Activated T-cell treated with anti-CD3 and anti-CD28 coated beads, Interleukin-2, amount 50 U/mL, for 4 hours (primary cell): ENCODE data around the gene RAB29. TPM values are rescaled to one million over a fixed set of nuclear protein-coding genes. Genes with fewer than 3 reads are reported as not detected.
"Not testable (repeated sequence)": the region's sequence is repeated elsewhere in the genome, so short reads cannot be mapped to it uniquely, and the experiment has no call there.

Source experiments
- ATAC-seq, 2 donors: fragments of 200-7000 bp; cut with Tn5 transposase; one replicate each; pipeline ENCODE4 v1.10.0; 2021
- DNase-seq: peaks from one replicate; pipeline ENCODE4 v3.0.0-alpha.2; 2020
- H3K27me3 Mint-ChIP-seq: one replicate; pipeline ENCODE4 v1.8.0; 2021; ENCODE audit warnings: low read depth, mixed read lengths
- H3K36me3 Mint-ChIP-seq: one replicate; pipeline ENCODE4 v1.8.0; 2022; ENCODE audit warnings: mixed read lengths; ENCODE audit not compliant: insufficient read depth
- H3K4me1 Mint-ChIP-seq: one replicate; pipeline ENCODE4 v1.8.0; 2021; ENCODE audit warnings: low read depth, mixed read lengths
- H3K4me3 Mint-ChIP-seq: one replicate; pipeline ENCODE4 v1.8.0; 2021; ENCODE audit warnings: mild to moderate bottlenecking, moderate library complexity, mixed read lengths
- H3K9me3 Mint-ChIP-seq: one replicate; pipeline ENCODE4 v1.8.0; 2021; ENCODE audit warnings: mixed read lengths
- total RNA-seq, 3 donors: library from RNA; stranded (reverse); gene quantifications; one replicate each; pipeline ENCODE4 v1.2.1, GENCODE V29; 2021

Gene RAB29, protein sequence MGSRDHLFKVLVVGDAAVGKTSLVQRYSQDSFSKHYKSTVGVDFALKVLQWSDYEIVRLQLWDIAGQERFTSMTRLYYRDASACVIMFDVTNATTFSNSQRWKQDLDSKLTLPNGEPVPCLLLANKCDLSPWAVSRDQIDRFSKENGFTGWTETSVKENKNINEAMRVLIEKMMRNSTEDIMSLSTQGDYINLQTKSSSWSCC
- 10 to 100 TPM; 14.6 to 23.0 (median 19.0) TPM for total RNA-seq

GRCh38 chr1:205775015-205775716, at the start of gene RAB29:
RAB29 (minus strand) TSS chr1:205775482; CDS start chr1:205774956, 526 bp downstream.
- Mint-ChIP-seq H3K4me3 (peak within 1 kb of the TSS; percentile 91), H3K36me3 (peaks cover 5% of the 10 kb centered on the region), H3K9me3 (no peaks in the 10 kb centered on the region), H3K4me1 (peaks cover 56% of the 10 kb centered on the region), H3K27me3 (no peaks in the 10 kb centered on the region)
- ATAC-seq (peak; percentile 84 to 86), DNase-seq (peak; percentile 71)

DNA sequence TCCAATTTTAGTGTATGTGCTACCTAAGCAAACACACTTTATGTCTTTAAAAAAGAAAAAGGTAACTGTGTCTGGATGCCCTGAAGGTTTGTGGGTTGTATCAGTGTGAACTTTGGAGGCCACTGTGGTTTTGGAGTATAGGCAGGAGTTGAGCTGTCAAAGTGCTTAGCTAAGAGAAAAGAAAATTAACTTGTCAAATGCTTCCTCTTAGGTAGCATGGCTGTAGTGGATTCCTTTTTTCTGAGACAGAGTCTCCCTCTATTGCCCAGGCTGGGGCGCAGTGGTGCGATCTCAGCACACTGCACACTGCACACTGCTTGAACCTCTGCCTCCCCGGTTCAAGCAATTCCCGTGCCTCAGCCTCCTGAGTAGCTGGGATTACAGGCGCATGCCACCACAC, 48.9 kb upstream of the RAB29 start:
- ATAC-seq: no peak
- Mint-ChIP-seq H3K4me1 (peaks cover 15% of the 10 kb centered on the region), H3K27me3 (no peaks in the 10 kb centered on the region), H3K4me3 (no peak overlapping the region), H3K9me3 (no peaks in the 10 kb centered on the region), H3K36me3 (peaks cover 1% of the 10 kb centered on the region)
- DNase-seq: no peak

GRCh38 chr1:205823260-205823659, 48.0 kb upstream of the RAB29 start:
- not testable (repeated sequence) for H3K36me3 Mint-ChIP-seq, ATAC-seq
- H3K4me3 Mint-ChIP-seq: peak overlapping the region; percentile 16

DNA sequence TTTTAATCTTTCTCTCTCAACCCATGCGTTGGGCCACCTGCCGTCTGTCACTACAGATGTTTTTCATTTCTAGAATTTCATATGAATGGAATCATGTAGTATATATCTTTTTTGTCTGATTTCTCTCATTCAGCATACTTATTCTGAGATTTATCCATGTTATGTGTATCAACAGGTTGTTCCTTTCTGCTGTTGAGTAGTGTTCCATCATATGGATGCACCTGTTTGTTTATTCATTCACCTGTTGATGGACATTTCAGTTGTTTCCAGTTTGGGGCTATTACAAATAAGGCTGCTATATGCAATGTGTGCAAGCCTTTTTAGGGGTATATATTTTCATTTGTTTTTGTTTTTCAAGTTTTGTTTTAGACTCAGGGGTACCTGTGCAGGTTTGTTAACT, 47.1 kb upstream of the RAB29 start:
- DNase-seq: no peak
- peaks cover 18% of the 10 kb centered on the region for H3K4me1 Mint-ChIP-seq
- H3K9me3 Mint-ChIP-seq: no peaks in the 10 kb centered on the region
- peaks cover 1% of the 10 kb centered on the region for H3K36me3 Mint-ChIP-seq
- H3K4me3 Mint-ChIP-seq: no peak overlapping the region
- ATAC-seq: no peak
- H3K27me3 Mint-ChIP-seq: no peaks in the 10 kb centered on the region

More at GRCh38 chr1:205823260-205823659, 48.0 kb upstream of the RAB29 start:
- not testable (repeated sequence) for H3K27me3 Mint-ChIP-seq, H3K9me3 Mint-ChIP-seq, DNase-seq
- peaks cover 17% of the 10 kb centered on the region for H3K4me1 Mint-ChIP-seq

DNA sequence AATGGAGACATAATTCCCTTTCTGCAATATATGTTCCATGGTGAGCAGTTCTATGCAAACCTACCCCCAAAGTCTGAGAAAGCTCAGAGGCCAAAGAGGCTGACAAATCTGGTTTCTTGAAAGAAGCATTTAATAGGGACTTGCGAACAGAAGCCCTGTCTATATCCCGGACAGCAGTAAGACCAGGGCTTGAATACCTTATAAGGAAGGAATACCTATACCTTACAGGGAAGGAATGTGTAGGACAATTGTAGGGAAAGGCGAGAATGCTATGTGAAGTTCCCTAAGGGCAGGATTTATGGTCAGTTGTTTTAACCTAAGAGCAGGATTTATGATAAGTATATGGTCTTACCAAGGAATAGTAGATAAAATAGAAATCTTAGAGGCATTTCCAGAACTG, 42.7 kb upstream of the RAB29 start:
- Mint-ChIP-seq H3K4me1 (peaks cover 17% of the 10 kb centered on the region), H3K27me3 (no peaks in the 10 kb centered on the region), H3K9me3 (no peaks in the 10 kb centered on the region), H3K36me3 (no peaks in the 10 kb centered on the region), H3K4me3 (no peak overlapping the region)
- no peak for ATAC-seq
- no peak for DNase-seq

DNA sequence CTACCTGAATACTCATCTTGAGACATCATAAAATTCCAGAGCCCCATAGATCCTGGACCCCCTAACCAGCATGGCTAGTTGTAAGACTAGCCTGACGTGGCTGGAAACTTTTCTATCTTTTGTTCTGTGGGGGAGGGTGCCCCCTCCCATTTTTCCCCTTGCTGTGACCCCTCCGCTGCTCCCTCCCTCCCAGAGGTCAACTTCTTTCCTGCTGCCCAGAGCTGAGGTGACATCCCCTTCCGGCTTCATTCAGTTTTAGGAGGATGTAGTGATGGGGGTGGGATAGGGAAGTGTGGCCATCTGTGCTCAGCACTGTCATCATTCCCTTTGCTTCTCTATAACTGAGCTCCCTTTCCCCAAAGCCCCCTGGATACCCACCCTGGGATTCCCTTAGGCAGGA, 42.1 kb upstream of the RAB29 start:
- H3K4me3 Mint-ChIP-seq: no peak overlapping the region
- H3K4me1 Mint-ChIP-seq: peaks cover 16% of the 10 kb centered on the region
- ATAC-seq: no peak
- no peaks in the 10 kb centered on the region for H3K36me3 Mint-ChIP-seq
- H3K27me3 Mint-ChIP-seq: no peaks in the 10 kb centered on the region
- H3K9me3 Mint-ChIP-seq: no peaks in the 10 kb centered on the region
- no peak for DNase-seq

DNA sequence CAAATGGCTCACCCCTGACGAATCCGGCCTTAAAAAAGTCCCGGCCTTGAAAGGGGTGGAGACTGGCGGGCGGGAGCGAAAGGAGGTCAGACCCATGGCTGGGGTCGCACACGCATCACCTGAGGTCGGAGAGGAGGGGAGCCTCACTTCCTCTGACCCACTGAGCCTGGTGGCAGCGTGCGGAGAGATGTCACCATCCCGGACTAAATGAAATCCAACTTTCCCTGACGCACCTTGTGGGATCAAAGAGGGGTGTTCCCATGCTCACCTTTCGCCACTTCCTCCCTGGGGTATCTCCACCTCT, 38.4 kb upstream of the RAB29 start:
- no peak for DNase-seq

DNA sequence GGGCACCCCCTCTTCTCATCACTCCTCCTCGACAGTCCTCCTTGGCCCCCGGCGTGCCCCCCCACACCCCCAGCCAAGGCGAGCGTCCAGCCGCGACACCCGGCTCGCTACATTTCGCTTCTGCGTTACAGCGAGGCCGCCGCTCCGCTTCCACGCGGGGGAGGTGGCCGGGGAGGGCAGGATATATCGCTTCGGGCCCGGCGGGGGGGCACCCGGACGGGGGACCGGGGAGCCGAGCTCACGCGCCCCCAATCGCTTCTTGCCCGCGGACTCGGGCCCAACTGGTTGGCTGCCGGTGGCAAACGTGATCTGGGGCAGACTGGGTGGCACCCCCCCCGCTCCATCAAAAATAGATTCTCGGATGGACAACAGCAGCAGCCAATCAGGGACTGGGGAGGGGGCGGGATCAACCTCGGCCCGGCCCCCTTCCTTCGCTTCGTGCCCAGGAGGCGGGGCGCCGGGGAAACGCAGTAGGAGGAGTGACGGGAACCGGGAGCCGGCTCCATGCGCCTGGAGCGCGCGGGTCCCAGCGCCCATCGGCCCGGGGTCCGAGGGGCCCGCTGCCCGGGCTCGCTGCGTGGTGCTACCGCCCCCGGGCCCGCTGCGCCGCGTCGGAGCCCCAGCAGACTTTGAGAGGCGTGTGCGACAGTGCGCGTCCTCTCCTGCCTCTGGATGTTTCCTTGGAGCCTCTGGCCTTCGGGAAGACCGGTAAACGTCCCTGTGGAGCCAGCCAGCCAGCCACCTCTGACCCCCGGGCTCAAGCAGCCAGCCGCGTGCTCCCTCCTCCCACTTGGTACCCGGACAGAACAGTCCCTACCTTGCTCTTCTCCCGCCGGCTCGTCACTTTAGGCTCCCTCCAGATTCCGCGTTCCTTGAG, 37.8 kb upstream of the RAB29 start, which contains the start of gene SLC41A1:
SLC41A1 (minus strand) TSS at position 321 of the 877 bp plus-strand sequence. CDS start 2,757 bp downstream, outside the sequence.
- no peaks in the 10 kb centered on the region for H3K9me3 Mint-ChIP-seq
- peaks cover 11% of the 10 kb centered on the region for H3K36me3 Mint-ChIP-seq
- ATAC-seq: peak; percentile 94 to 96
- peaks cover 54% of the 10 kb centered on the region for H3K4me1 Mint-ChIP-seq
- no peaks in the 10 kb centered on the region for H3K27me3 Mint-ChIP-seq
- DNase-seq: peak; percentile 87
- H3K4me3 Mint-ChIP-seq: peak within 1 kb of the TSS; percentile 95

More for the DNA sequence above, 38.4 kb upstream of the RAB29 start:
- Mint-ChIP-seq H3K4me1 (peaks cover 52% of the 10 kb centered on the region), H3K9me3 (no peaks in the 10 kb centered on the region), H3K4me3 (peak overlapping the region; percentile 95), H3K27me3 (no peaks in the 10 kb centered on the region), H3K36me3 (peaks cover 11% of the 10 kb centered on the region)
- ATAC-seq: no peak

DNA sequence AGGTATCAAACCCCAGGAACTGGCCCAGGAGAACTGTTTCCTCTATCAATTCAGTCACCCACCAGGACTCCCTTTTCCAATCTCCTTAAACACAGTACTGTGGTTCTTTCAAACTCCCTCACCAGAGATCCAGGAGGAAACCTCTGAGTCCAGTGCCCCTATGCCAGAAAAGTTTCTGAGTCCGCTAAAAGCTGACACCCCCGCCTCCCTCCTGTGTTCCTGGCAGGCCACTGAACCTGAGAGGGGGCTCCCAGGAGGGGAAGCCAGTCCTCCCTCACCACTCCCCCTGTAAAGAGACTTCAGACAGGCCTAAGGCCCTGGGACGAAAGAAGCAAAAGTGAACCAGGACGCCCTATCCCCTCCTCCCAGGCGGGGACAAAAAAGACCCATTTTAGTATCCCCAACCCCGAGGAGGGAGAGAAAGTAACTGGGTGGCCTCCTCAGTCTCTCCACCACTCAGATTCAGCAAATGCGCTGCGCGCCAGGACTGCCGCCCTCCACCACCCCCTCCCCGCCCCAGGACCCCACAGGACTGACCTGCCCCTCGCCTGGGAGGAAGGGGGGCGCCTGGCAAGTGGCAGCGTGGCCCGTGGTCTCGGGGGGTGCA, 37.1 kb upstream of the RAB29 start:
- H3K27me3 Mint-ChIP-seq: no peaks in the 10 kb centered on the region
- peaks cover 13% of the 10 kb centered on the region for H3K36me3 Mint-ChIP-seq
- peaks cover 57% of the 10 kb centered on the region for H3K4me1 Mint-ChIP-seq
- H3K4me3 Mint-ChIP-seq: peak overlapping the region; percentile 95
- peak; percentile 19 to 25 for ATAC-seq
- DNase-seq: no peak
- no peaks in the 10 kb centered on the region for H3K9me3 Mint-ChIP-seq

GRCh38 chr1:205811660-205812059, 36.4 kb upstream of the RAB29 start:
- Mint-ChIP-seq H3K4me3 (peak overlapping the region; percentile 95), H3K9me3 (no peaks in the 10 kb centered on the region), H3K4me1 (peaks cover 64% of the 10 kb centered on the region), H3K36me3 (peaks cover 15% of the 10 kb centered on the region), H3K27me3 (no peaks in the 10 kb centered on the region)
- DNase-seq: no peak
- no peak for ATAC-seq

DNA sequence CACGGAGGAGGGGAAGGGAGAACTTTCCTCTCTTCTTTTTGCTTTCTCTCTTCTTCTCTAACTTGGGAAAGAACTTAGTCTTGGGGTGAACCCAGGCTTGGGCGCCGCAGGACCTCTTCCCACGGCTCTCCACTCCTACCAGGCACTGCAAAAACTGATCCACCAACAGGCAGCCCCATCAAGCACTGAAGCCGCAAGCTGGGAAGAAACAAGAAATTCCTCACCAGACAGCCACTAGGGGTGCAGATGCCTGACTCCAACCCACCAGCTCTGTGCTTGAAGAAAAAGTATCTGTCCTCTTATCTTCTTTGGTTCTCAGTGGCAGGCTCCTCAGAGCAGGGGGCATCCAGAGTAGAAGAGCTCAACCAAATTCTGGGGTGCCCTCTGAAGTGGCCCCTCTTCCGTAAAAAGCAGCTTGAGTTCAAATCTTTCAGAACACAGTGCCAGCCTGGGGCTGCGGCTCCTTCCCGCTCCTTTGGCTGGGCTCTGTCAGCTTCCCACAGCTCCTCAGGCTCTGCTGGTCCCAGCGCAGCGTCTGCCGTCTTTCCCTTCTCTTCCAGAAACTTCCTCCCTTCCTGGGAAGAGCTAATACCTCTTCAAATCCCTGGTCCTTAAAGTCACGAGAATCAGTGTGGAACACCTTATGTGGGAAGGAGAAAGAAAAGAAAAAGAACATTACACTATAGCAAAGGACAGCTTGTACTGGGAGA, 35.3 kb upstream of the RAB29 start:
- Mint-ChIP-seq H3K27me3 (no peaks in the 10 kb centered on the region), H3K4me1 (peaks cover 74% of the 10 kb centered on the region), H3K9me3 (no peaks in the 10 kb centered on the region), H3K4me3 (peak overlapping the region; percentile 95), H3K36me3 (peaks cover 15% of the 10 kb centered on the region)
- no peak for ATAC-seq
- DNase-seq: no peak

DNA sequence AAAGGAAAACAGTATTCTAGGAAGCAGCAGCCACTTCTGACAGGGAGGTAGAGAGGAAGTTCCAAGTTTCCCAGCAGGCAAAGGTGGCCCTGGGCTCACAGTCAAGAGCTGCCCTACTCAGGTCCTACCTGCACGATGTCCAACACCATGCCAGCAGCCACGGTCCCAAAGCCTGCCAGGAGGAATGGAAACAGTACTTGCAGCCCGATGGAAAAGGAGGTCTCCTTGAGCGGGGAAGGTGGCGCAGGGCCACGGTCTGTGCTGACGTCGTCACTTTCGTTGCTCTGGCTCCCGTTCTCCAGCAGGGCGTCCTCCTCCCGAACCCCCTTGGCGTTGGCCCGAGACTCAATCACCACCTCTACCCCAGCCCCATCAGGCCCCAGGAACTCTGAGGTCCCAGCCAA, 34.7 kb upstream of the RAB29 start:
- peaks cover 15% of the 10 kb centered on the region for H3K36me3 Mint-ChIP-seq
- H3K9me3 Mint-ChIP-seq: no peaks in the 10 kb centered on the region
- H3K4me1 Mint-ChIP-seq: peaks cover 80% of the 10 kb centered on the region
- no peak overlapping the region for H3K4me3 Mint-ChIP-seq
- DNase-seq (no peak), ATAC-seq (no peak)
- H3K27me3 Mint-ChIP-seq: no peaks in the 10 kb centered on the region

DNA sequence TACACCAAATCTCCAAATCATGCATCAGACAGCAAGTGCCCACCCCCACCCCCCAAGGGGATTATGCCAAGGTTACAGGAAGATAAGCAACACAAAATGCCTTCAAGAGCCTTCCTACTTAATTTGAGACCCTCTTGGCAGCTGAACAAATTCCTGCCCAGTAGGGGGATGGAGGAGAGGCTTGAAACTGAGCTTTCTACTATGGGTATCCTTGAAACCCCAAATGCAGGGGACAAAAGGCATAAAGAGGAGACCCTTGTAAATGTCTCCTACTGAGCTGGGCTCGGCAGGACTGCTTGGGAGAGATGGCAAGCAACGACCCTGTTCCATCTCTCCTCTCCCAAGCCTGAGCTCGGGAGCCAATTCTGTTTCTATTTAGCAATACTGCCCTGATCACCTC, 34.2 kb upstream of the RAB29 start:
- Mint-ChIP-seq H3K36me3 (peaks cover 15% of the 10 kb centered on the region), H3K4me3 (peak overlapping the region; percentile 57), H3K27me3 (no peaks in the 10 kb centered on the region), H3K4me1 (peaks cover 81% of the 10 kb centered on the region), H3K9me3 (no peaks in the 10 kb centered on the region)
- DNase-seq (no peak), ATAC-seq (no peak)
